GM12873 (cell line): ENCODE data around the gene NTN4.

Experiments used
- CTCF ChIP-seq: IDR thresholded peaks from 2 replicates; pipeline ENCODE4 v1.5.1; 2012; ENCODE audit warnings: low read depth, mild to moderate bottlenecking, moderate library complexity, low read length, control low read depth; ENCODE audit not compliant: insufficient read depth; ENCODE audit errors: missing control alignments

Gene NTN4

DNA sequence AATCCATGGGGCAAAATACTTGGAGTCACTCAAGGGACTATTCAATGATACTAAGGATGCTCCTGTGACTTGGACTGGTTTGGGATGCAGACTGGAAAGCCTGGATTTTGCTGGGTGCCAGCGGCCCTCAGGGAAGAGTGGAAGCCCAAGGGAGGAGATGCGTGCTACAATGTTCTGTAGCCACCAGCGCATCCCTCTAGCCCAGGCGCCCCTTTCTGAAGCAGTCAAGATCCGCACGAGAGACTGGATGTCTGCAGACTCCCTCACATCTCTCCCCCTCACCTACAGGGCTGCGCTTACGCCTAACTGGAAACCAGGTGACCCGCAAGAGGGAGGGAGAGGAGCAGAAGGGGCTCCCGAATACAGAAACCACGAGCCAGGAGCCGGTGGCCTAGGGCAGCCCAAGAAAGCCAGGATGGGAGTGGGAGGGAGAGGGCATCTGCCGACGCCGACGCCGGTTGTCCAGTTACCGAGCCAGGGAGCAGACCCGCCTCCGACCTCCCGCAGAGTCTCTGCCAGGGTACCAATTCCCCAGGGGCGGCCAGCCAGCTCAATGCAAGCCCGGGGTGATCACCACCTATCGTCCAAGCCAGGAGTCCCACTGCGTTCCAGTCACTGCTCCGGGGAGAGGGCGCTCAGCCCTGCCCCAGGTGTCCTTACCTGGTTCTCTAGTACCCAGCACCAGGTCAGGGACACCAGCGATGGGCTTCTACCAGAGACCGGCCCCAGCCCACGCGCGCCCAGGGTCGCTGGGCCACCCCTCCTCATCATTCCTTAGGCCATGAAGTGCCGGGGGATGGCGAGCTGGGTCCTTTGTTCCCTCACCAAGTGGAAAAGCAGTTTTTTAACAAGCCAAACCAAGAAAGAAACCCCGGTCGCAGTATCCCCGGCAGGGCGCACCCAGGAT, 1.2 kb downstream of the NTN4 start:
- TF ChIP-seq CTCF: no peak

- TF ChIP-seq CTCF: no peak
These were observed 1.9 kb downstream of the NTN4 start for GRCh38 chr12:95788637-95789036.

- TF ChIP-seq CTCF: no peak
These were observed 3.2 kb downstream of the NTN4 start for GRCh38 chr12:95787274-95787818.

DNA sequence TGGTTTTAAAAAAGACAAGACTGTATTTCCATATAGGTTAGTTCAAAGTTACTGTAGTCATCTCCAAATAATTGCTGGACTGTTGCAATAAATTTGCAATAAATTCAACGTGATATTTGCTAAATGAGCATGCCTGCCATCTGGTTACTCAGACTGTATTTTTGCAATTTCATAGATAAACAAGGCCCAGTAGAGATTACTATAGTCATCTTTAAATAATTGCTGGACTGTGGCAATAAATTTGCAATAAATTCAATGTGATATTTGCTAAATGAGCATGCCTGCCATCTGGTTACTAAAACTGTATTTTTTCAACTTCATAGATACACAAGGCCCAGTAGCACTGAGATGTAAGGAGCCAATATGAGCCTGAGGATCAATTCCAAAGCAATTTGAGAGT, 5.6 kb downstream of the NTN4 start:
- no peak for TF ChIP-seq CTCF

- no peak for TF ChIP-seq CTCF
These were observed 6.3 kb downstream of the NTN4 start for GRCh38 chr12:95784286-95784685.

GRCh38 chr12:95774311-95775045, 16.1 kb downstream of the NTN4 start:
- no peak for TF ChIP-seq CTCF

GRCh38 chr12:95773320-95773719, 17.2 kb downstream of the NTN4 start:
- TF ChIP-seq CTCF: no peak
